ENCODE results near the gene ZNF831. TPM values are rescaled to one million over a fixed set of nuclear protein-coding genes. Genes with fewer than 3 reads are reported as not detected.

ZNF831 gene
- polyA plus RNA-seq, 1 donor = 0.31 TPM

DNA sequence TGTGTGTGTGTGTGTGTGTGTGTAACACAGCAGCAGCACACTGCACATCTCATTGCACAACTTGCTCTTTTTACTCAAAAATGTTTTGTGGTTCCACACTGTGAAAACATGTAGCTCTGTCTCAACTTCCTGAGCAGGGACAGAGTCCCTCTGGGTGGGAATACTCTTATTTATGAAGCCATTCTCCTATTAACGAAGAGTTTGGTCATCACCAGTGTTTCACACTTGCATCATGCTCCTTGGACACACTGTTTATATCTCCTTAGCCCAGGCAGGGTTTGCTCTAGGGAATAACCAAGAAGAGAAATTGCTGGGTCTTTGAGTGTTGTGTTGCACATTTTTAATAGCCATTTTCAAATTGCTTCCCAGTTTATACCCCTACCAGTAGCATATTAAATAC lies 53.6 kb downstream of the ZNF831 start:
- no peak for DNase-seq

DNA sequence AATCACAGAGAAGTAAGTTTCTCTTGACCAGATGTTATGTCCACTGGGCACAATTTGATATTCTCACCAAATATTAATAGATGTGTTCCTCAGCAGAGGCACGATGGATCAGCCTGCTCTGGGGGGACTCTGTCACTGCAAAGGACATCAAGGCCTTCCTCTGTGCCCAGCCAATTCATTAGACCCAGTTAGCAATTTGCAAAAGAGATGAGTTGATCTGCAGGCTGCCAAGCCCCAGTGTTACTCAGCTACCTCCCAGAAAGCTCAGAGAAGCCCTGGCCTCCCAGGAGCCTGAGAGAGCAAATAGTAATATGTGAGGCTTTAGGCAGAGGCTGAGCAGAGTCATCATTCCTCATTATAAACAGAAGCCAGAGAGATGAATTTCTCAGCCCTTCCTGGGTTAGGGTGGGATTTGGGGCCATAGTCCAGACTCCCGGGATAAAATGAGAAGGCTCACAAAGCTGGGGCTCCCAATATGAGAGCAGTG lies 54.2 kb downstream of the ZNF831 start:
- no peak for DNase-seq

DNA sequence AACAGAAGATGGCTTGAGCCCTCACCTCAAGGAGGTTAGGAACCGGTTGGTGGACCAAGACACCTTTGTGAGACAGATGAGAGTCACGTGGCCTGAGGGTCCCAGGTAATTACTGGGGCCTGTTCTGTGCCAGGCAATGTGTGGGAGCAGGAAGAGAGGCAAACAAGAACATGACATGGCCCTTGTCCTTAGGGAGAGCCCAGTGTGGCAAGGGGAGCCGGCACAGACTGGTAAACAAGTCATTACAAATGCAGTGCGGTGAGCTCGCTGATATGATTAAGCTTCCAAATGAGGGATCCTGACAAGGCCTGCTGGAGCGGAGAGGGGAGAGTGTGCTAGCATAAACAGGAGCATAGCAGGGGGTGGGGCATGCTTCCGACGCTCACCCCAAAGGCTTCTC lies 55.6 kb downstream of the ZNF831 start:
- no peak for DNase-seq

DNA sequence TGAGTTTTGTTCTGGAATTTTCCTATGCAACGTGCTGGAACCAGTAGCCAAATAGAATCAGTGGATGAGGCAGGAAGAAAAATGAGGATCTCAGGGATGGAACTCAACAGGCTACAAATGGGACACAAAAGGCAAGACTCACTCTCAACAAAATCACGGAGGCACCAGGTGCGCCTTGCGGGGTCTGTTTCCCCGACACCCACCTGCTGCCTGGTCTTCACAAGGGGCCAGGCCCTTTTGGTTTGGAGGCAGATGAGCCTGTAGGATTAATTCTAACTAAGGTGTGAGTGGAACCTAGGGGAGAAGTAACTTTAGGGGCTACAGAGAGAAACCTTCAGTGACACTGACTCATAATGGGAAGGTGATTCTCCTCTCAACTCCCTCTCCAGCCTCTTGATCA lies 56.5 kb downstream of the ZNF831 start:
- DNase-seq = no peak

DNA sequence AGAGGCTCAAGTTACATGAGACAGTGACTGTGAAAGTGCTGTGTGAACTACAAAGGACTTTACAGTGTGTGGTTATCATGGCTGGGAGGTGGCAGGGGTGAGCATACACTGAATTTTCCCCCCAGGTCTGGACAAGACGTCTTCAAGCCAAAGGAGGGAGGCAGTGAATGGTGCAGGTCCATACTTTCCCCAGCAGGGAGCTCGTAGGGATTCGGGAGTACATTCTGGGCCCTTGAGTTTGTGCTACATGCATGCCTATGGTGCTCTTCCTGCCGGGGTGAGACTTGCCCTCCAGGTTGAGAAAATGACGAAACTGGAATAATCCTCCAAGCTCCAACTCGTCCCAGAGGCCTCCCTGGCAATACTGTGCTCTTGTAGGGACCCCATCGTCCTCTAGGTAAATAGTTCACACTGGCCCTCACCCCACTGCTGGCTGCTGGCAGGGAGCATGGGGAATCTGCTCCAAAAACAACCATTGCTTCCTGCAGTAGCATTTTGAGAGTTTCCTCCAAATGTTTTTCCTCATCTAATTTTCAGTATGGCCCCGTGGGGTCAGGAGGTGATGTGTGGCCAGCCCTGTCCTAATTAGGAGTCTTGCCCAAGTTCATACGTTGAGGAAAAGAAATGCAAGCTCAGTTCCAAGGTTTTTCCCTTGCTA lies 57.6 kb downstream of the ZNF831 start:
- DNase-seq = no peak

DNA sequence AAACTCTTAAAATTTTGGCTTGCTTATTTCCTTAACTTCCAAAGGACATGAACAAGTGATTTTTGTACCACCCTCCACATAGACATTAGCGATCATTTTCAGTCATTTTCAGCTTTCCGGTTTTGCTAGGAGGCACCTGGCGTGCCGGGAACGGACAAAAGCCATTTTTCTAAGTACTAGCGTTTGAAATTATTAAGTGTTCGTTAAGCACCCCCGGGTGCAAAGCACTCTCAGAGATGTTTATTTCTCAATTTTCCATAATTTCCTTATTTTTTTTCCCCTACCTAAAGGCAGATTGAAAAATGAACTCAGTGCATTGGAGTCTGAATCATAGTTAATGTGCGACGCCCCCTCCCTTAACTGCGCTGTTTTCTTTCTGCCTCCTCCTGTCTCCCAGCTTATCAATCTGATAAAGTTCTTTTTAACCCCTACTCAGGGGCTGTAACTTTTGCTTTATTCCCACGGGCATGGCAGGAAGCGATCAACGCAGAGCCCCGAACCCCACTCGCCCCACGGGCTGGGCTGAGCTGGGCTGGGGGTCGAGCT lies 58.2 kb downstream of the ZNF831 start:
- no peak for DNase-seq

DNA sequence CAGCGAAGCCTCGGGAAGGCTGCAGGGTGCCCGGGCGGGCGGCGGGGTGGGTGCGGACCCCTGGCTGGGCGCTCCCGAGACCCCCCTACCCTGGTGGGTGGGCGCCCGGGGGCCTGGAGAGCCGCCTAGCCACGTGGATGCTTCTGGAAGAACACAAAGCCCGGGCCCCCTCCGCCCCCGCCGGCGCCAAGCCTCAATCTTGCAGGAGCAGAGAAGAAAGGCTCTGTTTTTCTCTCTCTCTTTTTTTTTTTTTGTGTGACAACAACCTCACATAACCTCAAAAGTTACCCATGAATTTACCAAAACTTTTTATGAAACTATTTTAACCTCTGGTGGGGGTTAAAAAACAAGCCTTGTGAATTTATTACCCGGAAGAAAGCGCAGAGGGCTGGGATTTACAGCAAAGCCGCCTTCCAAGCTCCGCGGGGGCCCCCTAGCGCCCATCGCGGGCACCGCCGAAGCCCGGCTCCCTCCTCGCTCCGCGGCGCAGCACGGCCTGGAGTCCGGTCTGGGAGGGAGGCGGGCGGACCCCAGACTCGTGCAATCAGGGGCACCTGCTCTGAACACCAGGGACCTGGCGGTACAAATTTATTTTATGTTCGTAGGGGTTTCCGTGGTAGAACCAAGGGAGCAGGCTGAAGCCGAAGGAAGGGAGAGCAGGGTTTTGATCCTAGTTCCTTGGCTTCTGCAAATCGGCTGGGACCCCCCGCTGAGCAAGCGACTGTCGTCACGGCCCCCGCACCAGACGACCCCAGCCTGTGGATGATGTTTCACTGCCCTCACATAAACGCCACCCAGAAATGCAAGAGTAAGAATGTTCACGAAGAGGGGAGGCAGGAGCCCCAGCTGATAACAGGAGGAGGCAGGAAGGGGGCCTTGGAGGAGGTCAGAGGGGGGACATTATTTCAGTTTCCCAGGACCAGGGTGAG lies 58.9 kb downstream of the ZNF831 start:
- peak; percentile 79 for DNase-seq

DNA sequence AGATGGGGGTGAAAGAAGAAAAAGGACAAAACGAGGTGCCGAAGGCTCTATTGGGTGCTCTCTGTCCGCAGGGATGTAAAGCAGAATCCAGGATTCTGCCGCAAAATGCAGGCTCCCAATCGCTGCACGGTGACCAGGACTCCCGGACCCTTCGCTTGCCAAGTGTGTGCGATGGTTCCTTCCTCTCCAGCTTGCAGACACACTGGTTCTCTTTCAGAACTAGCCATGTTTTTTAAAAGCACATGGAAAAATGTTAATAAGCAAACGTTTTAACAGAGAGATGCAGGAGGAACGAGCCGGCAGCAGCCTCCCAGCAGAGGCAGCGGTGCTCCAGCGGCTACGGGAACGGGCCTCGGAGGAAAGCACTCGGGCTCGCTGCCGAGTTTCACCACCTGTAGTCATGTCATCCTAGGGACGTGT lies 59.6 kb downstream of the ZNF831 start:
- peak; percentile 35 for DNase-seq

DNA sequence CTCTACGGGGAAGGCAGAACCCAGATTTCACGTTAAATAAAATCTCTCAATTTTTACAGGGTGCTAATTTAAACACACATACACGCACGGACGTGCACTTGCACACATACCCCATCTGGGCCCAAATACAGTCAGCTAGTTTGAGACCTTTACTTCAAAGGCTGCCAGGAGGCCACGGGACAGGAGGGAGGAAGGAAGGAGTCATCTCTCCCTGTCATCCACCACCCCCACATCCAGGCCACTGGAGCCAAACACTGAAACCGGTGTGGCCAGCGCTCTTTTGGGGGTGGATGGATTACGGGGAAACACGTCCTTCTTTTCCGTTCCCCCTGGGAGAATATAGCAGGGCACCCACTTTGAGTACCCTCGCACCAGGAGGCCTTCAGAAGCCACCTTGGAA lies 60.1 kb downstream of the ZNF831 start:
- DNase-seq = no peak

DNA sequence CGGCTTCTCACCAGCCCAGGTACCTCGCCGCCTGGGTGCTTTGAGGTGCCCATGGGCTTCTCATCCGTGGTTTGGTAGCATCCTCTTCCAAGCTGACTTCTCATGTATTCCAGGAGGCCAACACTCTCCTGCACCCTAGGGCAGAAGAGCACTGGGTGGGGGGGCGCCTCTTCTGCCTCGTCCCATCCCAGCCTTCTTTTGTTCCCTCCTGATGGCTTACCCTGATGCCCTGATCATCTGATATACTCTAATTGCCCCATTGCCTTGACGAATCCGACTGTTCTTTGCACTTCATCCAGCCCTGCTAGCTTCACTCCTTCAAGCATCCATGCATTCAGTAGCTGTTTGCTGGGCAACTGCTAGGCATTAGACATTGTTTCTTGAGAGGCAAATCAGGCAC lies 60.6 kb downstream of the ZNF831 start:
- no peak for DNase-seq

DNA sequence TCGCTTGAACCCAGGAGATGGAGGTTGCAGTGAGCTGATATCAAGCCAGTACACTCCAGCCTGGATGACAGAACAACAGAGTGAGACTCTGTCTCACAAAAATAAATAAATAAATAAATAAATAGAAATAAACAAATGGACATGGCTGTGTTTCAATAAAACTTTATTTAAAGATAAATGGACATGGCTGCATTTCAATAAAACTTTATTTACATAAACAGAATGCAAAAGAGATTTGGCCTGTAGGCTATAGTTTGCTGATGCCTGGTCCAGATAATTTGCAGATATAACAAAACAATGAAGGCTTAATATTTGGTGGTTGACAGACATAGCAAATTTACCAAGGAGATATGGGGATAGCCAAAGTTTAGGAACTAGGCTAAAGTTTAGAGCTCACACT lies 66.8 kb downstream of the ZNF831 start:
- DNase-seq = no peak

DNA sequence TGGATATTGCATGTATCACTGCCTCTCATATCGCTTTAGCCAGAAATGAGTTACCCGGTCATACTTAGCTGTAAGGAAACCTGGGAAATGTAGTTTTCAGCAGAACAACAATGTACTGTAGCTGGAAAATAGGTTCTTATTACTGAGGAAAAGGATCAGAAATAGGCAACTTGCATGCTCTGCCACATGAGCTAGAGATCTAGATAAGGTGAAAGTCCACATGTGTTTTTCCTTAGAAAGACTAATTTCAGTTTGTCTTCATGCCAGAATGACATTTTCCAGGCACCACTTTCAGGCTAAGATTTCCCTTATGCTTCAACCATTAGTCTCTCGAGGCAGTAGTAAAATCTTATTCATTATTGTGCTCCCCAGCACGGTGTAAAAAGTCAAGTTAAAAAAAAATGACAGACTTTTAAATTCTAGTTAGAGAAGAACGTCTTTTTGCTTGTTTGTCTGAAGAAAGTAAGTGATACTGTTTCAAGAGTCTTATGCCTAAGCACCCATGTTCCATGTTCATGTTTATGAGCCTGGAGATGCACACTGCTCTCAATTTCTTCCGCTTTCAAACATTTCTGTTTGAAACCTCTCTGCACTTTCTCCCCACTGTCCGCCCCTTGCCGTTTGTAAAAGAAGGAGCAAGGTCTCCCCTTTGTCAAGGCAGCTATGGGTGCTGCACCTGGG lies 67.6 kb downstream of the ZNF831 start:
- DNase-seq = no peak

DNA sequence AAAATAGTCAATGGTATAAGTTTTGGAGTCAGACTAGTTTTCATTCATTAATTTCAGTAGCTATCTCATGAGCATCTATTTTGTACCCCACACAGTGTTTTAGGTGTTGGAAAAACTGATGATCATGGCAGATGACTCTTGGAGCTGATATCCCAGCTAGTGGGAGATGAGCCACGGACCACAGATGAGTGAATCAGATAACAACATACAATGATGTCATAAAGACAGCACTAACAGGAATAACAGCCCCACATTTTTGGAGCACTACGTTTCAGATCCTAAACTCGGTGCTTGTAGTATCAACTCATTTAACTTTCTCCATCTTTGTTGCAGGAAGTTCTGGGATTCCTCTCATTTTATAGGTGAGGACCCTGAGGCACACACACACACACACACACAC lies 69.0 kb downstream of the ZNF831 start:
- no peak for DNase-seq

DNA sequence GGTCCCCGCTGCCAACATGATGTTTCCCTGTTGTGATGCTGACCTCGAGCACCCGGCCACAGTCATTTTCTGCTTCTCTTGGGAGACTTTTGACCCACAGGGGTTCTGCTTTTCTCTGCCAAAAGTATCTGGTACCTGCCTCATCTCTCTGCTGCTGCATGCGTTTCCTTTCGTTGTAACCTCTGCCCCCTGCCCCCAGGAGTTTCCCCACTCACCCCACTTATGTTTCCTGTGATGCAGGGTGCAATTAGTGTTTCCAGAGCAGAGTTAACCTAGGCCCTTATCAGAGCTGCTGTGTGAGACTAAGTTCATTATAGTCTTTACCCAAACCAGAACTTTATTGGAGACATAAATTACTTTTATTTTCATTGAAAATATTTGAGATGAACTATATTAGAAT lies 71.6 kb downstream of the ZNF831 start:
- DNase-seq = no peak

DNA sequence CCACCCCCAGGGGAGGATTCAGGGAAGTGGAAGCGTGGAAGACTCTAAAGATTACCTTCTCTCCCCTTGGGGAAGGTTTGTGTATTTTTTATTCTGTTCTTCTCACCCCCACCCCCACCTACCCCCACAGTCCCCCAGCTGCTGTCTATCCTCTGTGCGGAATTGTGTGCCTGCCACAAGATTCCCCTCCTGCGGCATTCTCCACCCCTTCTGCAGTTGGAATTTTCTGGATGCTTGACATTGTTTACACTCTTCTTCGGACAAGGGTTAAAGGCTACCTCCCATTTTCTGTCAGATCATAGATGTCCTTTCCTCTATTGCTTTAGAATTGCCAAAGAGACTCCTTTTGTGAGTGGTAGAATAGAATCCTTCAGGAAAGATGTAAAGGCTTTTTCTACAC lies 76.4 kb downstream of the ZNF831 start:
- DNase-seq = no peak

DNA sequence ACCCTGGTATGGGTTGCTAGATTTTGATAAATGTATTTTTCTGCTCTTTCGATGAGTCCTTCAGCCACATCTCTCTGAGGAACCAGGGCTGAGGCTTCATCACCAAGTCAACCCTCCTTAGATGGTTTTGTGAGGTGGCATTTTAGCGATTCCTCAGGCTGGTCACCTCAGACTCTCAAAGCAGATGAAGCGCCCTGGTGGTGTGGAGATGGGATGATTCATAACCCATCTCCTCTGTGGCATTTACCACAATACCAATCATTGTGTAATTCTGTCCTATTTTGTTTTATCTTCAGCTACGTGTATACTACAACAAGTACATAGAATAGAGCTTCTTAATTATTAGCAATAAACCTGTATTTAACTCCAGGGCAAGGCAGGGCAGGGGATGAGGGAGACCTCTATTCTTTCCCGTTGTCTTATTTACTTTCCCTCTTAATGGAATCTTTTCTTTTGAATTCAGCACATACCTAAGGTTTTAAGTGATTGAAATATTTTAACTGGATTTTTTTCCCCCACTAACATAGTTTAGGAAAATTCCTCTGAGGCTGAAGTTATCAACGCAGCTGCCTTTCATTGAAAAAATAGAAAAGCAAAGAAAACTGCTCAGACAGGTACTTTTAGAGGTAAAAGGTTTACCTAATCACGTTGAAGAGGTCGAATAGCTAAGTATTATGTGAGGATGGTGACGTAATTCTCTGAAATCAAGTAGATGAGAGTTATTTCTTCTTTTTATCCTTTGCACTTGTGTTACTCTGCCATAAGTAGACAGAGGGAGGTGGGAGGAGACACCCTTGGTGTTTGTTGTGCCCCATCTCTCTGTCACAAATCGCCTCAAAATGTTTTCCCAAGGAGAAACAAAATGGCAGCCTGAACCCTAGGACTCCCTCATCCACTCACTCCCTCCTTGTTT lies 79.3 kb downstream of the ZNF831 start:
- no peak for DNase-seq

DNA sequence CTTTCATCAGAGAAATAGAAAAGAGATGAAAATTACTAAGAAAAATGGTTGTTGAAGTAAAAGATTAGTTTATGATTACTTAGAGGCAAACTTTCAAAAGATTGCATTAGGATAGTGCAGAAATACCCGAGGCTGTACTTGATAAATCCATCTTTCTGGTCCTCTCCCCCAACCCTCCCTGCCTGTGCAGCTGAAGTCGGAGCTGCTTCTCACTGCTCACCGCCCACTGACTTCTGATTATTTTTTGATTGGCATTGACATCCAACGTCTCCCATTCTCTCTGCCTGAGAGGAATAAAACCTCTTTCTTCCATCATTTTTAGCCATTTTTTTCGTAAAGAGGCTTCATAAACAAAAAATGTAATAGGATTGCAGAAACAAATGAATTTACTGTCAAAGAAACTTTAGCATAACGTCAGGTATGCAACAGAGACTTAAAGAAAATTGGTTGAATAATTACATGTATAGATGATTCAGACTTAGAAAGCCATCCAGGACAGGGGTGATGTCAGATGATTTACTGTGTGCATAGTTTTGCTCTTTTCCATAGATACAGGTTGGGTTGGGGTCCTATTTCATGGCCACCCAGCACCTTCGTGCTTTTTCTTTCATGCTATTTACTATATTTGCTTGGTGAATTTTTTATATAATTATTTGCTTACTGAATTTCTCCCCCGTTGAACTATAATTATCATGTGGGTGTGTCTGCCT lies 83.2 kb downstream of the ZNF831 start:
- DNase-seq = no peak

DNA sequence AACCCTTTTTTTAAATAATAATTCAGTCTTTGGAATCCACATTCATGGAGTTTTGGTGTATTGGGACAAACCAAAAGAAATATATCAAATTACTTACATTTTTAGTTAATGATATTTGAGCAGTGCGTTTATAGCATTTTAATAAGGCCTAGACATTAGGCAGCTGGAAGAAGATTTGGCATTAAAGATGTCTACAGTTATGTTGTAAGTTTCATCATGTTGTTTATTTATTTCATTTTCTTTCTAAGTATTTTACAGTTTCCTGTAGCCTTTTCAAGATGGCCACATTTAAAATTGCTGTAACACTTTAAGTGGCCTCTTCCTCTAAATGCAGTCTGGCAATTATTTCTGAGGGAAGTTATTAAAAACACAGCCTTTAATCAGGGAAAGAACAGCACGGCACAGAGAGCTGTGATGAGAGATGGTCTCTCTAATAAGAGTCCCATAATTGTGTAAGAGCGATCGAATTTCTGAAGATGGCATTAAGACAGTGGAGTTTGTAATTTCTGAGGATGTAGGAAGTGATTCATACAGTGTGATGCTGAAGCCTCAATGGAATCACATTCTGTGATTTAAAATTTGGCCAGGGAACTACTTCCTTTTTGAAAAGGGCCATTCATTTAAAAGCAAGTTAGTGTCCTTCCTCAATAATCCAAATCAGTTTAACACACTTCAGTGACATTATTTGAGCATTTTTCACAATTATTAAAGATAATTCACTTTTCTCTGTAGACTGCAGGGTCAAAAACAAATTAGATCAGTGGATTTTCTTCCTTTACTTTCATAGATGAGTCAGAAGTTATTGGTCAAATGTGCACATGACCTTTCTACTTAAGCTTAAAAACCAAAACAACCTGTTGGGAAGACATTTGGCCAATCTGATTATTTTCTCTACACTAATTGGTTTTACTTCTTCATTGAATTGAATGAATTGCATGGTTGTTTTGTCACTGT lies 84.4 kb downstream of the ZNF831 start:
- no peak for DNase-seq

DNA sequence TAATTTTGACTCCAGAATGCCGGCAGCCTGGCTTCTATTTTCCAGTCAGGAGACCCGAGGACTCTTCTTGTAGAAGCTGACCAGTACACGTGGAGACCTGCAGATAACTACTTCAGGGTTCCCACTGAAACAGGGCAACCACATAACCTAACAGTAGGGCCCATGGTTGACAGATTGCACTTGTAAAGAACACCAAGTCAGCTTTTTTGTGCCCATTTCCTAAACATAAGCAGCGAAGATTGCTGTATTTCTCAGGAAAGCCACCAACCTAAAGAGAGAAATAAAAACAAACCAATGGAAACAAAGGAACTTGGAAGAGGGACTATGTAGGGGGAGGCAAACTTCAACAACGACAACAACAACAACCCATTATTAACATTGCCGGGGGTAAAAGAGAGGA lies 86.7 kb downstream of the ZNF831 start:
- DNase-seq = no peak

DNA sequence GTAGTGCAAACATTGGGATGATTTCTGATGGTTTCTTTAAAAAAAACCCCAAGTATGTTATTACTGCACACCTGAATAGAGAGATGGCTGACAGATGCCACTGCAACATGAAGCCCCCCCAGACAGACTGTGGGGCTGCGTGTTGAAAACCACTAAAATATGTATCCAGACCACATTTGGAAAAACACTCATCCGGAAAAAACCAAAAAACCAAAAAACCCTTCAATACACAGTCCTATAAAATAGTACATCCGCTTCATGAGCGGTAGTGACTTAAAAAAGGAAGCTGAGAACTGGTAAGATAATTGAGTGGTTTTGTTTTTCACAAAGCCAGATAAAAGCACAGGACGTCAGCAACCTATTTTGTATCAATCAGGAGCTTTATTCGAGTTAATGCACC lies 89.7 kb downstream of the ZNF831 start:
- DNase-seq = no peak

All from hindlimb muscle (tissue), 1 donor.